DND-41 (cell line): ENCODE results near the gene TMTC1.

Experiments
- CTCF ChIP-seq: IDR thresholded peaks from 2 replicates; pipeline ENCODE4 v1.5.1; 2012; ENCODE audit warnings: borderline replicate concordance, low read length, moderate library complexity, mild to moderate bottlenecking; ENCODE audit not compliant: poor library complexity, severe bottlenecking; ENCODE audit errors: extremely low read depth
- EZH2 ChIP-seq: IDR thresholded peaks from 3 replicates; pipeline ENCODE4 v1.6.1; 2012; ENCODE audit warnings: borderline replicate concordance, low read depth, mild to moderate bottlenecking, moderate library complexity, low read length, inconsistent platforms; ENCODE audit not compliant: severe bottlenecking

- TF ChIP-seq CTCF (no peak), EZH2 (no peak)
Measured at GRCh38 chr12:29589851-29590250, 193.9 kb downstream of the TMTC1 start.
